Measurements from ENCODE around the gene ARID4B. TPM values are rescaled to one million over a fixed set of nuclear protein-coding genes. Genes with fewer than 3 reads are reported as not detected.

ARID4B gene
- total RNA-seq, 3 donors from 2014 or later: 25.9 to 40.5 (median 37.3) TPM

DNA sequence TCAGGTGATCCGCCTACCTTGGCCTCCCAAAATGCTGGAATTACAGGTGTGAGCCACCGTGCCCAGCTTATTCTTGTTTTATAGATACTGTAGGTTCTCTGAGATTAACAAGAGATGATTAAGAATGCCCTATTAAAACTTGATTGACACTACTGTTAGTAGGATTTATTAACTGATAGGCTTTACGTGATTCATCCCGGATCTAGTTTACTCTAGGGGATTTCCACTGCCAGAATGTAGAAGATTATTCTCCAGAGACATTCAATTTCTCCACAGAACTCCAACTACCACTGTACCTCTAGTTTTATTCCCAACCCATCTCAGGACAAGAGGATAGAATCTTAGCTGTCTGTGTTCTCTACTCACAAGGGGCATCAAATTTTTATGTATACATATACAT, 140.7 kb downstream of the ARID4B start:
- H3K4me3 ChIP-seq: no peak overlapping the region
- no peaks in the 10 kb centered on the region for H3K9me3 ChIP-seq
- no peak for DNase-seq
- H3K36me3 ChIP-seq (ENCODE audit: low read depth): no peaks in the 10 kb centered on the region
- ATAC-seq: no peak
- intact Hi-C loops (cut with DNase I, micrococcal nuclease): no loop called here
- TF ChIP-seq CTCF (IDR thresholded peaks at IDR 0.05): no peak
- H3K4me1 ChIP-seq (ENCODE audit: low read depth): no peaks in the 10 kb centered on the region

DNA sequence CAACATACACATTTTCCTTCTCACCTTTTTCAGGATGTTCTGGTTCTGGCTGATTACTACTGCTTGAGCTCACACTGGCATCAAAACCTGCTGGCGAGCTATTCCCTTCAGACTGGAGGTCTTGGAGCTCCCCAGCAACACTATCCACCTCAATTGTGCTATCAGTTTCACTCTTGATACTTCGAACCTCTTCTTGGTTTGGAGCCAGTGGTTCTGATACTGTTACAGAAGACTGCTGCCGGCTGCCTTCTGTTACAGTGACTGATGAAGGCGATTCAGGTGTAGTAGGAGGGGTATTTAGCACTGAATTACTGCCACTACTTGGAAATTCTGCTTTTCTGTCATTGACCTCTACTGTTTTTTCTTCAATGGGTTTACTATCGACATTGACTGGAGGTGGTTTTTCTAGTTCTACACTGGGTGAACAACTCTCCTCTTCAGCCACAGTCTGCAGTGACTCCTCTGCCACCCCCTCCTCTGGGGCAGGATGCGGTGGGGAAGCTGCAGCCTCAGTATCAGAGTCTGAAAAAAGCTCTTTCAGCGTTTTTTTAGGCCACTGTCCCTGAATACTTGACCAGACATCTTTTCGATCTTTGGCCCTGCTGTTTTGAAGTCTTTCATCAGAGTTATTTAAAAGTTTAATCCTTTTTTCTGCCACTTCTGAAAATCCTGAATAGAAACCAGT, 146.3 kb downstream of the ARID4B start:
- H3K9me3 ChIP-seq: no peaks in the 10 kb centered on the region
- no peak for ATAC-seq
- intact Hi-C loops (cut with DNase I, micrococcal nuclease): no loop called here
- no peak for TF ChIP-seq CTCF (IDR thresholded peaks at IDR 0.05)
- H3K4me3 ChIP-seq: no peak overlapping the region
- no peak for DNase-seq
- no peaks in the 10 kb centered on the region for H3K4me1 ChIP-seq (ENCODE audit: low read depth)
- no peaks in the 10 kb centered on the region for H3K36me3 ChIP-seq (ENCODE audit: low read depth)

DNA sequence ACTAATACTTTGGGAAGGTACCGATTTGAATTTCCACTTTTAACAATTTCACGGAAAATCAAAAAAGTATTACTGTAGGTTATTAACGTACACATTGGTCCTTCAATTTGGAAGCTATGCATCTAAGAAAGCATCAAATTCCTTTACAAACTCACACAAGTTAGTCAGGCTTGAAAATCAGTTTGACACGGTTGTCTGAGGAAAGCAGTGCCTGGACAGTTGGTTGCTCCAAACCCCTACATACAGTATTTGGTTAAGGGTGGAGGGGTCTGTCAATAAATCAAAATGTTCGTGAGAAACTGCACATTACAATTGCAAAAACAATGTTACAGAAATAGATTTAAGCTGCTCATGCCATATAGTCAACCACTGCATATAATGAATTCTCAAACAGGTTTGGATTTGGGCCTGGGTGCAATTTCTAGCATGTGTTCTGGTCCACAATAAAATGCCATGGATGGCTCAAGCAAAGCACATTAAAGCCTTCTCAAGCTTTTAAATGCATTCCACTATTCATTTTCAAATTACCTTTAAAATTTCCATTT, 147.0 kb downstream of the ARID4B start:
- no peak for TF ChIP-seq CTCF (IDR thresholded peaks at IDR 0.05)
- no peak for DNase-seq
- no peak for ATAC-seq
- no peaks in the 10 kb centered on the region for H3K36me3 ChIP-seq (ENCODE audit: low read depth)
- intact Hi-C loops (cut with DNase I, micrococcal nuclease): no loop called here
- H3K9me3 ChIP-seq: no peaks in the 10 kb centered on the region
- H3K4me1 ChIP-seq (ENCODE audit: low read depth): no peaks in the 10 kb centered on the region
- no peak overlapping the region for H3K4me3 ChIP-seq

DNA sequence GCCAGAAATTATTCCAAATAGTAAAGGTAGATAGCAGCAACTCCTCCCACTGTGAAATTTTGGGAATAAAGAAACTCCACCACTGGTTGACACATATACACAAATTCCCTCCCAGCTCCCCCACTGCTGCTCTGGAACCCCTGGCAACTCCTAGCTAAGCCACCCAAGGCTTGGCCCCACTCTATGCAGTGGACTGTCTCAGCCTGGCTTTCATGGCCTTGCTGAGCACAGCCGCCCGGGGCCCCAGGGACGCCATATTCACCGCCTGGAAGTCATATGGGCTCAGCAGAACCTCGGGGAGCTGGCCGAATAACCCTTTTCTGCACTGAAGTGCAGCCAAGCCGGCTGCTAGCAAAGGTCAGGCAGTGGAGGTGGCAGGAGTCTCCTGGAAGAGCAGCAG, 151.5 kb downstream of the ARID4B start:
- Histone ChIP-seq H3K4me3 (no peak overlapping the region), H3K36me3 (ENCODE audit: low read depth) (no peaks in the 10 kb centered on the region), H3K4me1 (ENCODE audit: low read depth) (no peaks in the 10 kb centered on the region), H3K9me3 (no peaks in the 10 kb centered on the region)
- no peak for TF ChIP-seq CTCF (IDR thresholded peaks at IDR 0.05)
- ATAC-seq (no peak), DNase-seq (no peak)
- intact Hi-C loops (cut with DNase I, micrococcal nuclease): no loop called here

DNA sequence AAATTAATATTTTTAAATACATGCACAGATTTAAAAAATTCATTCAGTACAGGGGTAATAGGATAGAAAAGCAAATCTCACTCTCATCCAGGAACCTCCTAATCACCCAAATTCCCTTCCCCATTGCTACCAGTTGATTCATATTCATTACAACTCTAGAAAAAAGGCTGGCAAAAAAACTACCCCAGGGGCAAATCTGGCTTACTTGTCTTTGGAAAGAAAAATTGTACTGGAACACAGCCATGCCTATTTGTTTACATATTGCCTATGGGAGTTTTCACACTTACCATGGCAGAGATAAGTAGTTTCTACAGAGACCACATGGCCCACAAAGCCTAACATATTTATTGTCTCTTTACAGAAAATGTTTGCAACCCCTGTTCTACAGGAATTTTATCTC, 158.0 kb downstream of the ARID4B start:
- no peak overlapping the region for H3K4me3 ChIP-seq
- no peaks in the 10 kb centered on the region for H3K4me1 ChIP-seq (ENCODE audit: low read depth)
- TF ChIP-seq CTCF (IDR thresholded peaks at IDR 0.05): no peak
- H3K9me3 ChIP-seq: no peaks in the 10 kb centered on the region
- ATAC-seq (no peak), DNase-seq (no peak)
- intact Hi-C loops (cut with DNase I, micrococcal nuclease): no loop called here
- no peaks in the 10 kb centered on the region for H3K36me3 ChIP-seq (ENCODE audit: low read depth)

Measured in mucosa of descending colon (tissue), 3 donors.